HCT116 (cell line): ENCODE data around the gene SLC45A2.

Source experiments
- CBX3 ChIP-seq: IDR thresholded peaks from 2 replicates; pipeline ENCODE4 v1.6.1; 2012; ENCODE audit warnings: low read depth
- EZH2 ChIP-seq: fragments of 200-600 bp; sonication (generic); IDR thresholded peaks from 2 replicates; pipeline ENCODE4 v1.6.1; 2017; ENCODE audit warnings: antibody characterized with exemption, mixed run types
- POLR2A ChIP-seq: IDR thresholded peaks from 2 replicates; pipeline ENCODE4 v1.7.0; 2011; ENCODE audit warnings: borderline replicate concordance; ENCODE audit not compliant: insufficient read depth, insufficient read length; ENCODE audit errors: extremely low read depth
- POLR2AphosphoS5 ChIP-seq: IDR thresholded peaks from 2 replicates; pipeline ENCODE4 v1.6.1; 2011; ENCODE audit warnings: mild to moderate bottlenecking, low read depth, low read length, moderate library complexity
- YY1 ChIP-seq: IDR thresholded peaks from 2 replicates; pipeline ENCODE4 v1.6.1; 2011; ENCODE audit warnings: low read length, low read depth, moderate library complexity, mild to moderate bottlenecking; ENCODE audit not compliant: insufficient replicate concordance; ENCODE audit errors: extremely low read depth
- ZFX ChIP-seq: fragments of 450-650 bp; IDR thresholded peaks from 2 replicates; pipeline ENCODE4 v1.6.1; 2017
- ZNF274 ChIP-seq: fragments of 200-500 bp; sonication (Bioruptor generic); IDR thresholded peaks from 2 replicates; pipeline ENCODE4 v1.6.1; 2014; ENCODE audit warnings: mild to moderate bottlenecking, low read depth, low read length, inconsistent platforms
- TF ChIP-seq, protein P1 (sequence below): IDR thresholded peaks from 2 replicates; pipeline ENCODE4 v1.6.1; 2012
- TF ChIP-seq, protein P2 (sequence below), 3 experiments: fragments of 200-600 bp in 1 of 3; sonication (generic) in 1 of 3; IDR thresholded peaks in 2 of 3; conservative IDR thresholded peaks in 1 of 3; 2 replicates each; pipeline ENCODE4 v1.5.1; 2012 to 2017; ENCODE audit warnings: low read depth in 2 of 3, low read length in 2 of 3, antibody characterized with exemption in 1 of 3, borderline replicate concordance in 1 of 3, control low read depth in 1 of 3, mild to moderate bottlenecking in 1 of 3, mixed read lengths in 1 of 3, mixed run types in 1 of 3, moderate library complexity in 1 of 3; ENCODE audit not compliant: insufficient read depth in 1 of 3

DNA sequence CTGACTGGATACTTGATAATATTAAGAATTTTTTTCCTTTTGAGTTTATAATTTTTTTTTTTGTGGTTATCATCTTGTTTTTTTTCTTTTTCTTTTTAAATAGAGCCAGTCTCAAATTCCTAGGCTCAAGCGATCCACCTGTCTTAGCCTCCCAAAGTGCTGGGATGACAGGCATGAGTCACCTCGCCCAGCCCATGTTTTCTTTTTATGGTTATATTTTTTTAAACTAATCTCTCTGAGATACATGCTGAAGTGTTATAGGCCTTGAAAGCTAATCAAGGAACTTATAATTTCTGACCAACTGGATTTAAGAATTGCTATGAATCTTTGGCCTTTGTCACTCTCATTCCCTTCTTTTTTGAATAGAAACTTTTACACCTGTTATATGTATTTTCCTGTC lies 30.1 kb upstream of the SLC45A2 start:
- TF ChIP-seq, protein P1, sequence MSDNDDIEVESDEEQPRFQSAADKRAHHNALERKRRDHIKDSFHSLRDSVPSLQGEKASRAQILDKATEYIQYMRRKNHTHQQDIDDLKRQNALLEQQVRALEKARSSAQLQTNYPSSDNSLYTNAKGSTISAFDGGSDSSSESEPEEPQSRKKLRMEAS: no peak
- TF ChIP-seq POLR2AphosphoS5 (no peak), ZNF274 (no peak), EZH2 (no peak), POLR2A (no peak), YY1 (no peak), ZFX (no peak), CBX3 (no peak)
- TF ChIP-seq, protein P2, sequence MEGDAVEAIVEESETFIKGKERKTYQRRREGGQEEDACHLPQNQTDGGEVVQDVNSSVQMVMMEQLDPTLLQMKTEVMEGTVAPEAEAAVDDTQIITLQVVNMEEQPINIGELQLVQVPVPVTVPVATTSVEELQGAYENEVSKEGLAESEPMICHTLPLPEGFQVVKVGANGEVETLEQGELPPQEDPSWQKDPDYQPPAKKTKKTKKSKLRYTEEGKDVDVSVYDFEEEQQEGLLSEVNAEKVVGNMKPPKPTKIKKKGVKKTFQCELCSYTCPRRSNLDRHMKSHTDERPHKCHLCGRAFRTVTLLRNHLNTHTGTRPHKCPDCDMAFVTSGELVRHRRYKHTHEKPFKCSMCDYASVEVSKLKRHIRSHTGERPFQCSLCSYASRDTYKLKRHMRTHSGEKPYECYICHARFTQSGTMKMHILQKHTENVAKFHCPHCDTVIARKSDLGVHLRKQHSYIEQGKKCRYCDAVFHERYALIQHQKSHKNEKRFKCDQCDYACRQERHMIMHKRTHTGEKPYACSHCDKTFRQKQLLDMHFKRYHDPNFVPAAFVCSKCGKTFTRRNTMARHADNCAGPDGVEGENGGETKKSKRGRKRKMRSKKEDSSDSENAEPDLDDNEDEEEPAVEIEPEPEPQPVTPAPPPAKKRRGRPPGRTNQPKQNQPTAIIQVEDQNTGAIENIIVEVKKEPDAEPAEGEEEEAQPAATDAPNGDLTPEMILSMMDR (IDR thresholded peaks at IDR 0.05 in 2 of 3, conservative IDR thresholded peaks at IDR 0.05 in 1 of 3; ENCODE audit: borderline replicate concordance in 1 of 3, insufficient read depth in 1 of 3, low read depth in 2 of 3, low read length in 2 of 3): no peak
